ENCODE data around the gene SGIP1. TPM values are rescaled to one million over a fixed set of nuclear protein-coding genes. Genes with fewer than 3 reads are reported as not detected.

SGIP1 gene
- total RNA-seq, 4 donors from 2014 or later: 3.9 to 14.7 (median 6.5) TPM

GRCh38 chr1:66506991-66507390, 27.0 kb upstream of the SGIP1 start:
- Histone ChIP-seq H3K4me3 (no peak overlapping the region), H3K36me3 (no peaks in the 10 kb centered on the region), H3K27ac (no peak overlapping the region), H3K4me1 (peaks cover 0 to 4% (median 0%) of the 10 kb centered on the region in 4 donors), H3K27me3 (no peaks in the 10 kb centered on the region), H3K9me3 (no peaks in the 10 kb centered on the region)
- no peak for DNase-seq (ENCODE audit: low spot score in 2 of 2)
- TF ChIP-seq EP300 (IDR thresholded peaks at IDR 0.05) (no peak), POLR2A (IDR thresholded peaks at IDR 0.05) (no peak)
- TF ChIP-seq, protein P1, sequence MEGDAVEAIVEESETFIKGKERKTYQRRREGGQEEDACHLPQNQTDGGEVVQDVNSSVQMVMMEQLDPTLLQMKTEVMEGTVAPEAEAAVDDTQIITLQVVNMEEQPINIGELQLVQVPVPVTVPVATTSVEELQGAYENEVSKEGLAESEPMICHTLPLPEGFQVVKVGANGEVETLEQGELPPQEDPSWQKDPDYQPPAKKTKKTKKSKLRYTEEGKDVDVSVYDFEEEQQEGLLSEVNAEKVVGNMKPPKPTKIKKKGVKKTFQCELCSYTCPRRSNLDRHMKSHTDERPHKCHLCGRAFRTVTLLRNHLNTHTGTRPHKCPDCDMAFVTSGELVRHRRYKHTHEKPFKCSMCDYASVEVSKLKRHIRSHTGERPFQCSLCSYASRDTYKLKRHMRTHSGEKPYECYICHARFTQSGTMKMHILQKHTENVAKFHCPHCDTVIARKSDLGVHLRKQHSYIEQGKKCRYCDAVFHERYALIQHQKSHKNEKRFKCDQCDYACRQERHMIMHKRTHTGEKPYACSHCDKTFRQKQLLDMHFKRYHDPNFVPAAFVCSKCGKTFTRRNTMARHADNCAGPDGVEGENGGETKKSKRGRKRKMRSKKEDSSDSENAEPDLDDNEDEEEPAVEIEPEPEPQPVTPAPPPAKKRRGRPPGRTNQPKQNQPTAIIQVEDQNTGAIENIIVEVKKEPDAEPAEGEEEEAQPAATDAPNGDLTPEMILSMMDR (IDR thresholded peaks at IDR 0.05): no peak

- 91 to 92% methylated on average over 5 to 6 of the region's 6 CpGs for WGBS, 2 donors
- Histone ChIP-seq H3K4me3 (no peak overlapping the region), H3K27ac (no peak overlapping the region), H3K36me3 (no peaks in the 10 kb centered on the region), H3K4me1 (no peaks in the 10 kb centered on the region), H3K9me3 (no peaks in the 10 kb centered on the region), H3K27me3 (no peaks in the 10 kb centered on the region)
- TF ChIP-seq POLR2A (IDR thresholded peaks at IDR 0.05) (no peak), EP300 (IDR thresholded peaks at IDR 0.05) (no peak)
- TF ChIP-seq, protein P1 (IDR thresholded peaks at IDR 0.05): no peak
- DNase-seq (ENCODE audit: low spot score in 2 of 2): no peak
These were observed 23.5 kb upstream of the SGIP1 start for GRCh38 chr1:66510407-66510806.

DNA sequence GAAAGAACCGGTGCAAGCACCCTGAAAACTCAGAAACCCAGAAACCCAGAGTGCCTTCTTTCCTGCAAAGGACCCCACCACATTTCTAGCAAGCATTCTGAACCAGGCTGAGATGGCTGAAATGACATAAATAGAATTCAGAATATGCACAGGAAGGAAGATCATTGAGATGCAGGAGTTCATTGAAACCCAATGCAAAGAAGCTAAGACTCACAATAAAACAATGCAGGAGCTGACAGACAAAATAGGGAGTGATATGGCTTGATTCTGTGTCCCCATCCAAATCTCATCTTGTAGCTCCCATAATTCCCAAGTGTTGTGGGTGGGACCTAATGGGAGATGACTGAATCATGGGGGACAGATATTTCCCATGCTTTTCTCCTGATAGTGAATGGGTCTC, 22.8 kb upstream of the SGIP1 start:
- DNase-seq (ENCODE audit: low spot score in 2 of 2): no peak
- TF ChIP-seq POLR2A (IDR thresholded peaks at IDR 0.05) (no peak), EP300 (IDR thresholded peaks at IDR 0.05) (no peak)
- TF ChIP-seq, protein P1 (IDR thresholded peaks at IDR 0.05): no peak
- no peaks in the 10 kb centered on the region for H3K4me1 ChIP-seq
- no peaks in the 10 kb centered on the region for H3K36me3 ChIP-seq
- 89 to 93% methylated on average over 1 of the region's 1 CpG for WGBS, 2 donors
- no peaks in the 10 kb centered on the region for H3K9me3 ChIP-seq
- no peaks in the 10 kb centered on the region for H3K27me3 ChIP-seq
- H3K4me3 ChIP-seq: no peak overlapping the region
- H3K27ac ChIP-seq: no peak overlapping the region

- no peak overlapping the region for H3K4me3 ChIP-seq
- DNase-seq (ENCODE audit: low spot score in 2 of 2): no peak
- no peaks in the 10 kb centered on the region for H3K4me1 ChIP-seq
- no peak overlapping the region for H3K27ac ChIP-seq
- no peaks in the 10 kb centered on the region for H3K9me3 ChIP-seq
- WGBS, 2 donors: 77 to 80% methylated on average over 6 of the region's 6 CpGs
- TF ChIP-seq EP300 (IDR thresholded peaks at IDR 0.05): no peak
- no peak for TF ChIP-seq POLR2A (IDR thresholded peaks at IDR 0.05)
- TF ChIP-seq, protein P1 (IDR thresholded peaks at IDR 0.05): no peak
- no peaks in the 10 kb centered on the region for H3K36me3 ChIP-seq
- no peaks in the 10 kb centered on the region for H3K27me3 ChIP-seq
These were observed 16.0 kb upstream of the SGIP1 start for GRCh38 chr1:66517959-66518358.

GRCh38 chr1:66518654-66519053, 15.3 kb upstream of the SGIP1 start:
- Histone ChIP-seq H3K4me1 (no peaks in the 10 kb centered on the region), H3K27me3 (no peaks in the 10 kb centered on the region), H3K27ac (no peak overlapping the region), H3K9me3 (no peaks in the 10 kb centered on the region), H3K4me3 (no peak overlapping the region), H3K36me3 (no peaks in the 10 kb centered on the region)
- DNase-seq (ENCODE audit: low spot score in 2 of 2): no peak
- 75 to 76% methylated on average over 2 of the region's 2 CpGs for WGBS, 2 donors
- TF ChIP-seq POLR2A (IDR thresholded peaks at IDR 0.05): no peak
- TF ChIP-seq, protein P1 (IDR thresholded peaks at IDR 0.05): no peak
- no peak for TF ChIP-seq EP300 (IDR thresholded peaks at IDR 0.05)
